Cardiac muscle cell (in vitro differentiated cells and primary cell): ENCODE data around the gene MPP4. TPM values are rescaled to one million over a fixed set of nuclear protein-coding genes. Genes with fewer than 3 reads are reported as not detected.
"Not testable (repeated sequence)": the region's sequence is repeated elsewhere in the genome, so short reads cannot be mapped to it uniquely, and the experiment has no call there.

ENCODE experiments used
- DNase-seq, 2 donors: peaks; one replicate each; pipeline versions ENCODE4 v3.0.0 to v3.0.0-alpha.2; 2010 to 2017; ENCODE audit warnings: low read depth in 1 of 2, low spot score in 1 of 2
- H3K27ac ChIP-seq: fragments of 200-600 bp; sonication (generic); 2 replicates; pipeline ENCODE4 v1.5.1; 2016
- H3K27me3 ChIP-seq: fragments of 200-600 bp; sonication (generic); 2 replicates; pipeline ENCODE4 v1.6.0; 2016; ENCODE audit warnings: control low read depth
- H3K36me3 ChIP-seq: fragments of 200-600 bp; sonication (generic); 2 replicates; pipeline ENCODE4 v1.5.1; 2016; ENCODE audit warnings: control low read depth
- H3K4me1 ChIP-seq: fragments of 200-600 bp; sonication (generic); 2 replicates; pipeline ENCODE4 v1.8.1; 2017; ENCODE audit warnings: low read depth, mild to moderate bottlenecking, mixed run types
- H3K4me3 ChIP-seq: fragments of 200-600 bp; sonication (generic); 2 replicates; pipeline ENCODE4 v1.5.1; 2016; ENCODE audit warnings: mild to moderate bottlenecking
- H3K9me3 ChIP-seq: fragments of 200-600 bp; sonication (generic); 2 replicates; pipeline ENCODE4 v1.5.1; 2017; ENCODE audit warnings: low read depth, mild to moderate bottlenecking, control low read depth
- CTCF ChIP-seq: IDR thresholded peaks from 2 replicates; pipeline ENCODE4 v1.5.1; 2012; ENCODE audit warnings: low read depth, mild to moderate bottlenecking, low read length
- polyA plus RNA-seq: library from polyadenylated mRNA; unstranded; fragments of >200 nt; fragmentation: Nextera tagmentation; extraction: Ambion mirVana; gene quantifications from 2 replicates; pipeline ENCODE4 v1.2.1, GENCODE V29; 2016
- total RNA-seq: library from RNA; depleted of rRNA; stranded (reverse); fragments of >200 nt; gene quantifications from 2 replicates; pipeline ENCODE4 v1.2.3, GENCODE V29; 2016

The MPP4 gene
- total and polyA plus RNA-seq, 2 experiments from 2014 or later = 0.15 to 0.27 TPM

GRCh38 chr2:201674298-201674697 lies 24.1 kb downstream of the MPP4 start:
- Histone ChIP-seq H3K4me1 (no peaks in the 10 kb centered on the region), H3K9me3 (no peaks in the 10 kb centered on the region), H3K4me3 (no peak overlapping the region), H3K27ac (no peak overlapping the region), H3K27me3 (no peaks in the 10 kb centered on the region), H3K36me3 (no peaks in the 10 kb centered on the region)
- no peak for DNase-seq
- TF ChIP-seq CTCF = no peak

- TF ChIP-seq CTCF = no peak
- Histone ChIP-seq H3K27me3 (no peaks in the 10 kb centered on the region), H3K4me3 (no peak overlapping the region), H3K9me3 (no peaks in the 10 kb centered on the region), H3K36me3 (no peaks in the 10 kb centered on the region), H3K4me1 (no peaks in the 10 kb centered on the region), H3K27ac (no peak overlapping the region)
- DNase-seq = no peak
Observed at GRCh38 chr2:201673546-201673945, 24.9 kb downstream of the MPP4 start.

- not testable (repeated sequence) for DNase-seq, H3K27ac ChIP-seq, H3K36me3 ChIP-seq, H3K27me3 ChIP-seq, H3K4me3 ChIP-seq, H3K4me1 ChIP-seq, H3K9me3 ChIP-seq
Observed at GRCh38 chr2:201671205-201671604, 27.2 kb downstream of the MPP4 start.

GRCh38 chr2:201669865-201670264 lies 28.6 kb downstream of the MPP4 start:
- no peak for TF ChIP-seq CTCF
- H3K27me3 ChIP-seq = no peaks in the 10 kb centered on the region
- no peak for DNase-seq
- no peak overlapping the region for H3K27ac ChIP-seq
- H3K4me3 ChIP-seq = no peak overlapping the region
- no peaks in the 10 kb centered on the region for H3K9me3 ChIP-seq
- no peaks in the 10 kb centered on the region for H3K36me3 ChIP-seq
- no peaks in the 10 kb centered on the region for H3K4me1 ChIP-seq

GRCh38 chr2:201668402-201668910 lies 30.0 kb downstream of the MPP4 start:
- Histone ChIP-seq H3K9me3 (no peaks in the 10 kb centered on the region), H3K27ac (no peak overlapping the region), H3K27me3 (no peaks in the 10 kb centered on the region), H3K36me3 (no peaks in the 10 kb centered on the region), H3K4me3 (no peak overlapping the region), H3K4me1 (no peaks in the 10 kb centered on the region)
- DNase-seq = no peak
- no peak for TF ChIP-seq CTCF

- H3K27me3 ChIP-seq = no peaks in the 10 kb centered on the region
- TF ChIP-seq CTCF = no peak
- H3K4me3 ChIP-seq = no peak overlapping the region
- H3K4me1 ChIP-seq = no peaks in the 10 kb centered on the region
- no peak for DNase-seq
- no peaks in the 10 kb centered on the region for H3K36me3 ChIP-seq
- H3K27ac ChIP-seq = no peak overlapping the region
- H3K9me3 ChIP-seq = no peaks in the 10 kb centered on the region
Observed at GRCh38 chr2:201664334-201664733, 34.1 kb downstream of the MPP4 start.
